K562 (cell line): ENCODE results near the gene DENND1A.

Experiments
- ADNP ChIP-seq: fragments of 200-800 bp; sonication (Bioruptor generic); IDR thresholded peaks from 2 replicates; pipeline ENCODE4 v1.6.1; 2016; ENCODE audit warnings: missing genetic modification characterization, missing compliant biosample characterization
- ARID3B ChIP-seq: fragments of 250-450 bp; sonication (Bioruptor Pico); IDR thresholded peaks from 2 replicates; pipeline ENCODE4 v1.4.0; 2020; ENCODE audit warnings: borderline replicate concordance
- E2F1 ChIP-seq: sonication (generic); formaldehyde crosslinking; IDR thresholded peaks from 2 replicates; pipeline ENCODE4 v1.8.1; 2023; ENCODE audit warnings: mild to moderate bottlenecking, missing genetic modification reagents, moderate library complexity
- EGR1 ChIP-seq: fragments of 450-650 bp; conservative IDR thresholded peaks from 2 replicates; pipeline ENCODE4 v1.6.1; 2017; ENCODE audit warnings: mild to moderate bottlenecking
- ETS1 ChIP-seq: conservative IDR thresholded peaks from 2 replicates; pipeline ENCODE4 v1.6.1; 2011; ENCODE audit warnings: low read depth, mild to moderate bottlenecking, low read length; ENCODE audit not compliant: control insufficient read depth
- GABPA ChIP-seq: fragments of 200-800 bp; sonication (Bioruptor generic); conservative IDR thresholded peaks from 2 replicates; pipeline ENCODE4 v1.6.1; 2016; ENCODE audit warnings: low read depth, missing genetic modification characterization, missing compliant biosample characterization
- GATA2 ChIP-seq: sonication (generic); formaldehyde crosslinking; IDR thresholded peaks from 2 replicates; pipeline ENCODE4 v1.4.0; 2020; ENCODE audit warnings: mild to moderate bottlenecking, missing genetic modification reagents
- MXI1 ChIP-seq: IDR thresholded peaks from 2 replicates; pipeline ENCODE4 v1.6.1; 2011; ENCODE audit warnings: low read depth, mild to moderate bottlenecking, improper control_type of control experiment, low read length
- POLR2A ChIP-seq: fragments of 450-650 bp; conservative IDR thresholded peaks from 2 replicates; pipeline ENCODE4 v1.6.1; 2016
- STAT5A ChIP-seq: IDR thresholded peaks from 2 replicates; pipeline ENCODE4 v1.6.1; 2012; ENCODE audit warnings: low read length, inconsistent platforms, borderline replicate concordance
- ZFP91 ChIP-seq: sonication (generic); formaldehyde crosslinking; IDR thresholded peaks from 2 replicates; pipeline ENCODE4 v1.8.0; 2022; ENCODE audit warnings: mild to moderate bottlenecking, missing genetic modification reagents
- ZKSCAN3 ChIP-seq: fragments of 250-450 bp; sonication (Bioruptor Pico); IDR thresholded peaks from 2 replicates; pipeline ENCODE4 v1.4.0; 2020

DNA sequence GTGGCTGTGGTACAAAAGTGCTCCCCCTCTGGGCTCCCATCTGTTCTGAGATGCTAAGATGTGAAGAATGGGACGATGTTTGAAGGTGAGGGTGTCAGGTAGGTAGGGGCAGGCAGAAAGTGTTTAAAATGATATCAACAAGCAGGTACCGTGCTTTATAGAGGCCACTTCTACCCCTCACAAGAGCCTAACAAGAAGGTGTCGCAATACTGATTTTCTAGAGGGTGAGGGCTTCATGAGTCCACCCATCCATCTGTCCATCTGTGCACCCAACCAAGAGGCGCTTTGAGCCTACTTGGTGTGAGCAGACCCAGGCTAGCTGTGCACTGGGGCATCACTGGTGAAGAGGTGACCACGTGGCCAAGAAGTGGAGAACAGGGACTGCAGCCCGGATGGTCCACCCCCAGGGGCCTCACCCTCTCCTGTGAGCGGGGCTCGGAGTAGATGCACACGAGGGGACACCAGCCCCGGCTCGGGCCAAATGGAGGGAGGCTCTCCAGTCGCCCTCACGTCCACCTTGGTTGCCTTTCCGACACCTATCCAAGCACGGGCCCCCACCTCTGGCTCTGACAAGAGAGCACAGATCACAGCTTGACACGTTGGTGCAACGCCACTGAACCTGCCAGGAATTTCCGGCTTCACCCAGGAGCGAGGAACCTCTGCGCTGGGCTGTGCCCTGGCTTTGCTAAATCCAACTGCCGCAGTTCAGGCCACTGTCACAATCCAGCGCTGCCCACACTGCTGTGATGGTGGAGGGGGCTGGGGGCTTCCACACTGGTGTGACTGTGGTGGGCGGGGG lies 539.4 kb downstream of the DENND1A start:
- no peak for TF ChIP-seq ZFP91 (CRISPR knock-in tag)
- no peak for TF ChIP-seq MXI1
- no peak for TF ChIP-seq ADNP
- no peak for TF ChIP-seq E2F1 (CRISPR knock-in tag)
- TF ChIP-seq ZKSCAN3: no peak
- TF ChIP-seq GABPA (tag): no peak
- TF ChIP-seq EGR1: no peak
- TF ChIP-seq ETS1: no peak
- TF ChIP-seq ARID3B (CRISPR knock-in tag): no peak
- no peak for TF ChIP-seq GATA2
- no peak for TF ChIP-seq POLR2A
- TF ChIP-seq STAT5A: no peak
